GM12892 (cell line): ENCODE results near the gene SLC30A10. TPM values are rescaled to one million over a fixed set of nuclear protein-coding genes. Genes with fewer than 3 reads are reported as not detected.
"Not testable (repeated sequence)": the region's sequence is repeated elsewhere in the genome, so short reads cannot be mapped to it uniquely, and the experiment has no call there.

Experiments used
- DNase-seq: peaks from one replicate; pipeline ENCODE4 v3.0.0; 2011; ENCODE audit not compliant: insufficient read length
- FAIRE-seq: peaks from 2 replicates; lab custom pipeline; 2011; peaks lifted over from hg19 to GRCh38; lab: Jason Lieb, UNC
- POLR2A ChIP-seq: IDR thresholded peaks from 2 replicates; pipeline ENCODE4 v1.6.1; 2011; ENCODE audit warnings: low read depth, low read length, control low read depth
- POLR2AphosphoS5 ChIP-seq: IDR thresholded peaks from 2 replicates; pipeline ENCODE4 v1.6.1; 2011; ENCODE audit warnings: low read depth, low read length, control low read depth
- TAF1 ChIP-seq: IDR thresholded peaks from 2 replicates; pipeline ENCODE4 v1.6.1; 2011; ENCODE audit warnings: low read depth, mild to moderate bottlenecking, control low read depth, low read length, borderline replicate concordance
- polyA plus RNA-seq: library from polyadenylated mRNA; unstranded; fragments of >200 nt; gene quantifications from one replicate; pipeline ENCODE4 v1.2.1, GENCODE V29; 2012; ENCODE audit warnings: missing spikeins, inconsistent platforms; ENCODE audit not compliant: missing spikeins

The SLC30A10 gene
- not detected for polyA plus RNA-seq

DNA sequence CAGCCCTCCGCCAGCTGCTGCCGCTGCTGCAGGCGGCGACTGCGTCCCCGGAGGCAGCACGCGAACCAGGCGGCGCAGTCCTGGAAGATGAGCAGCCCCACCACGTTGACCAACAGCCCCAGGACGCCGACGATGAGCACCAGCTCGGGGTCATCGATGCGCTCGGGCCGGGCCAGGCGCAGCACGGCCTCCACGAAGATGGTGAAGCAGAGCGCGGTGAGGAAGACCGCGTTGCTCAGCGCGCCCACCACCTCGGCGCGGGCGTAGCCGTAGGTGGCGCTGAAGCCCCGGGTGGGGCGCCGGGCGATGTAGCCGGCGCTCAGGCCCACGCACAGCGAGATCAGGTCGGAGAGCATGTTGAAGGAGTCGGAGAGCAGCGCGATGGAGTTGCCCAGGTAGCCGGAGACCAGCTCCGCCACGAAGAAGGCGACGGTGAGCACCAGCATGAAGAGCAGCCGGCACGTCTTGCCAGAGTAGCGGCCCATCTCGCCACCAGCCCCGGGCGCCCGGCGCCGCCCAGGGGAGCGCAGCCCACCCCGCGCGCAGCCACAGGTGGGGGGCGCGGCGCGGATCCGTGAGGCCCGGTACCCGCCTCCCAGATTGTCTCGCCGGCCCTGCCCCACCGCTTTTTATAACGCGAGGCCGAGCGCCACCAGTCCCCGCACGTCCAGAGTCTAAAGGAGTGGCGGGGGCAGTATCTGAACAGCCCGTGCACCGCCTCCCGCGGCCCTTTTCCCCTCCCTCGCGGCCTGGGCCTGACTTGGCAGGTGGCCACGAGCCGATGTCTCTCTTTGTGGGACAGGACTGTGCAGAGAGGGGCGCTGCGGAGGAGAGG lies at the start of gene SLC30A10:
Gene SLC30A10, minus strand, starts transcription at position 602 of the 835 bp plus-strand sequence. Its CDS starts 117 bp downstream, at position 485.
- TF ChIP-seq TAF1 = no peak
- no peak for TF ChIP-seq POLR2AphosphoS5
- no peak for TF ChIP-seq POLR2A
- no peak for FAIRE-seq
- DNase-seq = peak; percentile 30

DNA sequence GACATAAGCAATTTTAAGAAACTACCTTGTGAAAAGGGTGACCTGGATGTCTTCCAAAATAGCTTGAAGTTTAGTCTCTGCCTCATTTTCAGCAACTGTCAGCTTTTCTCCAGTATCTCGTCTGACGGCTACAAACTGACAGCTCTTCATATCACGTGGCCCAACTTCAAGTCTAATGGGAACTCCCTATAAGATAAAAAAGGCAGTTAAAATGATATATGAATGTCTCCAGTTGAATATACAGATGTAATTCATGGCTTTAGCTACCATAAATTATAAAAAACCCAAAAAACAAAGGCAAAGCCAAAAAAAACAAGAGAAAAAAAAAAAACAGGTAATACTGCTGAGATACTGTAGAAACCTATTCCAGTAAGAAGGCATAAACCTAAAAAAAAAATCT lies 44.9 kb upstream of the SLC30A10 start:
- FAIRE-seq = no peak
- no peak for TF ChIP-seq POLR2A
- DNase-seq = no peak

DNA sequence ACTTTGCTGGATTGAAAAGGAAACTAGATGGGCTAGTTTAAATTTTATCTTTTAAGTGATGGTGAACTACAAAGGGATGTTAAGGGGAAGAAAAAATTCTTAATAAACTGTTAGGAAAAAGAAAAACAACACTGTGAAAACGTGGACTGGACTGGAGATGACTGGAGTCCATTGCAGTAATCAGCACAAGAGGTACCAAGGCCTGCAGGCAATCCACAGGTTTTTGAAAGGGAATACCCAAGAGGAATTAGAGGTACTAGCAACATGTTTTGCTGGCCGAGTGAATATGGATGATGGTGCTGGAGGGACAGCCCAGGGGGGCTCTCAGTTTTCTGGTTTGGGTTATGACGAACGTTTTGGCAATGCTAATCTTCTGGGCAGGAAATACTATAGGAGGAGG lies 39.0 kb upstream of the SLC30A10 start:
- TF ChIP-seq POLR2A (no peak), POLR2AphosphoS5 (no peak), TAF1 (no peak)
- no peak for DNase-seq
- no peak for FAIRE-seq

DNA sequence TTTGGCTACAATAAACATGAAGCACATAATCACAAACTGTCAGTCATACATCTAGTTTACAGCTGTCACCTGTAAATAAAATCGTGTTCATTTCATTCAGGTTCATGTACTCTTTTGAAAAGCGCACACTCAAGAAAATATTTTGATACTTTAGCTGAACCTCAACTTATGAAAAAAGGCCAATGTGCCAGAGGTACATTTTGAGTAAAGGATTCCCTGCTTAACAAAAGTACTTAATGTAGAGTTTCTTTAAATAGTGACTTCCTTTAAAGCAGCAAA lies 37.7 kb upstream of the SLC30A10 start:
- no peak for DNase-seq
- TF ChIP-seq POLR2AphosphoS5 (no peak), TAF1 (no peak)
- no peak for FAIRE-seq

DNA sequence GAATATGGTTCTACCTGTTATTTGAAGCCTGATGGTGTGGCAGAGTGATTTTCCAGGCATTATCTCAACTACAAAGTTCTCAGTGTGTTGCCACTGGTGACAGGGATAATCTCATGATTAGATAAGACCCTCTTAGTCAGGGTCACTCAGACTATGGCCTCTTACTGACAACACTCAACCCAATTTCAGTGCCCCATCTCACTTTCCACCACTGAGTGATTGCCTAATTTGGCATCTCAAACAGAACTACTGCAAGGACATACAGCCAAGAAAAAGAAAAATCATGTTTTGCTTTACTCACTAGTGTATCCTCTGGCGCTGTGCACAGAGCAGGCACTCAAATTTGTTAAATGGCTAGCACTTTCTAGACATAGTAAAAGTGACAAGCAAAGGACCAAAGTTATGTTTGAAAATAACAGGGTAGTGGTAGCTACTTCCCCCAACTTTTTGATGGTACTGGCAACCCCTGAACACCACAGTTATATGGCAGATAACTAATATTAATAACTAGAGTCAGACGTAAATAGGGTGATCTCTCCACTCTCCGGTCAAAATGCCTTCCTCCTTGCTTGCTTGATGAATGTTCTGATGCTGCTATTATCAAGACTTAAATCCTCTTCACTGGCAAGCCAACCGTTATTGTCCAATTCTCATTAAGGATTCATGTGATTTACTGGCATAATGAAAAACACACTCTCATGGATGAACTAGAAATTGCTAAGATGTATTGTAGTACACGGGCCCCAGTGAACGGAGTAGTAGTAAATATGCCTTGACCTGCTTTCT lies 37.1 kb upstream of the SLC30A10 start:
- no peak for TF ChIP-seq POLR2A
- no peak for TF ChIP-seq POLR2AphosphoS5
- TF ChIP-seq TAF1 = no peak
- DNase-seq (no peak), FAIRE-seq (no peak)

DNA sequence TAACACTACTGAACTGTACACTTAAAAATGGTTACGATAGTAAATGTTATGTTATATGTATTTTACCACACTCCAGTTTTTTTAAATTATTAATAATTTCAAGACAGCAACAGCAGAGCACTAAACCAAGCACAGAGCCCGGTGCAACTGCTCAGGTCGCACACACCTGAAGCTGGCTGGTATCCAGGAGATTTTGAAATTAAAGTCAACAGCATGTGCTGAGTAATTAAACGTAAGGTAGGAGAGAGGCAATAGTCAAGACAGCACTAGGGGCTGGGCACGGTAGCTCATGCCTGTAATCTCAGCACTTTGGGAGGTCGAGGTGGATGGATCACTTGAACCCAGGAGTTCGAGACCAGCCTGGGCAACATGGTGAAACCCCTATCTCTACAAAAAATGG lies 35.1 kb upstream of the SLC30A10 start:
- FAIRE-seq = no peak
- no peak for TF ChIP-seq POLR2A
- TF ChIP-seq TAF1 = no peak
- no peak for TF ChIP-seq POLR2AphosphoS5
- no peak for DNase-seq

DNA sequence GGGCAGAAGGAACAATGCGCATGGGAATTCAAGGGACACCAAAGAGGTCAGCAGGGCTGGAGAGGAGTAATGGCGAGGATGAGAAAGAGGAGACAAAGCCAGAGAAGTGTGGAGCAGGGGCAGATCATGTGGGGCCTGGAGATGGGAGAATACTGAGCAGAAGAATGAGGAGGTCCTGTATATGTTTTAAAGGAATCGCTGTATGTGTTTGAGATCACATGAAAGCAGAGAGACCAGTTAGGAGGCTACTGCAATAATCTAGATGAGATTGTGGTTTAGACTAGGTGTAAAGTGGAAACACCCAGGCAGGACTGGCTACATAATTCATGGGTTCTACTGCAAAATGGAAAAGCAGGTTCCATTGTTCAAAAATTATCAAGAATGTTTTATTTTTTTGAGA lies 33.3 kb upstream of the SLC30A10 start:
- DNase-seq (no peak), FAIRE-seq (no peak)
- TF ChIP-seq POLR2A (no peak), TAF1 (no peak), POLR2AphosphoS5 (no peak)

DNA sequence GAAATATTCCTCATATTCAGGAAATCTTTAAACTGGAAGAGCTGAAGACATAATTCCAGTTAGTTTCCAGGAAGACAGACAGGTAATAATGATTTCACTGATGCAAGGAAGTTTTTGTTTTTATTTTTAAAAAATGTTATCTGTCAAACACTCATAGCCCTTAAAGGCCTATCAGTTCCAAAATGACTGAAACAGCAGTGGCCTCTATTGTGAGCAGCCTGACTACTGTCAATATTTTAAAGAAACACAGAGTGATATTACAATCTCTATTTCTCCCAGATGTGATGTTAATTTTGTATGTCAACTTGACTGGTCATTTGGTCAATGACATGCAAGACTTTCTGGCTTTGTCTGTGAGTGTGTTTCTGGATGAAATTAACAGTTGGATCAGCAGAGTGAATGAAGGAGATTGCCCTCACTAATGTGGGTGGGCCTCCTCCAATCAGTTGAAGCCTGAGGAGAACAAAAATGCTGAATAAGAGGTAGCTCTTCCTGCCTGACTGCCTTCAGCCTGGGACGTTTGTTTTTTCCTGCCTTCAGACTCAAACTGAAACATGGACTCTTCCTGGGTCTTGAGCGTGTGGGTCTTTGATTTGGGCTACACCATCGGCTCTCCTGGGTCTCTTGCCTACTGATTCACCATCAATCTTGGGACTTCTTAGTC lies 31.3 kb upstream of the SLC30A10 start:
- TF ChIP-seq POLR2A = no peak
- no peak for TF ChIP-seq TAF1
- TF ChIP-seq POLR2AphosphoS5 = no peak
- no peak for DNase-seq
- no peak for FAIRE-seq

DNA sequence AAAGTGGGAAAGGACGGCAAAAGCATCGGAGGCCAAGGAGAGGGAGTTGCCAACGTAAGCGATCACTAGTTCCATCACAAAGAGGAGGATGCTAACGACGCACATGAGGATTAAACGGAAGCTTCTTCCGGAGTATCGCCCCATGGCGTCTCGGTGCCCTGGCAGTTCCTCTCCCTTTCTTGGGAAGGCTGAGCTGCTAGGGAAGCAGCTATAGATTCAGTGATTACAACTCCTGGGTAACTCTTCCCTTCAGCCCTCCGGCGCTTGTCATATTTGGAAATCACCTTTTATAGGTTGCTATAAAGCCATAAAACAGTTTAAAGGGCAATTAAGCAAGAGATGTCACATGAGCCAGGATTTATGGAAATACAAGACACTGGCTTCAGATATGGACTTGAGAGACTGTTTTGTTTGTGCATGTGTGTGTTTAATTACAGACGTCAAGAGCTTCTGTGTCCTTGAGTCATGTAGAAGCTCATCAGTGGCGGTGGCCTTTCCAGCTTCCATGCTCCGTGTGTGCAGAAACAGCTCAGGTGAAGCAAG lies 30.6 kb upstream of the SLC30A10 start:
- no peak for DNase-seq
- TF ChIP-seq POLR2AphosphoS5 = no peak
- TF ChIP-seq TAF1 = no peak
- no peak for TF ChIP-seq POLR2A
- FAIRE-seq = no peak

DNA sequence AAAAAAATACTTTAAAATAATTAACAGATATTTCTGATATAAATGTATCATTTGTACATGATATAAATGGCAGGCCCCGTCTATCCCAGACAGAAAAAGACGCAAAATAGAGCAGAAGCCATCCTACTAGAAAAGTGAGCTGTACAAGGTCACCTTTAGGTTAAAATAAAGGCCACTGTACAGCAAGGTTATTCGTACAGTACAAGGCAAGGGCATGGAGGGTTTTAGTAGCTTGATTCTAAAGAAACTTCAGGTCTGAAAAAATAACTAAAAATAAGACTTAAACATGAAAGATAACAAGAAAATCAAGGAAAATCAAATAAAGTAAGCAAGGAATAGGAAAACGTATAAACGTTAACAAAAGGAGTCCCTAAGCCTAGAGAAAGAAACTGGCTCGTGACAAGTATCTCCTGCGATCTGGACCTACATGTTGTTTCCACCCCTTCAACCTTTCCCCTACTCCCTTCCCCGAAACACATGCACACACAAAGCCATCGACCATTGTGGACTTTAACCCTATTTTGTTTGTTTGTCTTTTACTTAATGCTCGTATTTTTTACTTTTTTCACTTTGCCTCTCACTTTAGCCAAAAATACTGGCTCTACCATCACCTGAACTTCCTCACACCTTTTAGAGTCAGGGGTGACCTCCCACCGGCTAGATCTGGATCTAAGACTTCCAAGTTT lies 26.5 kb upstream of the SLC30A10 start:
- FAIRE-seq (no peak), DNase-seq (no peak)
- TF ChIP-seq TAF1 = no peak
- no peak for TF ChIP-seq POLR2A
- no peak for TF ChIP-seq POLR2AphosphoS5

DNA sequence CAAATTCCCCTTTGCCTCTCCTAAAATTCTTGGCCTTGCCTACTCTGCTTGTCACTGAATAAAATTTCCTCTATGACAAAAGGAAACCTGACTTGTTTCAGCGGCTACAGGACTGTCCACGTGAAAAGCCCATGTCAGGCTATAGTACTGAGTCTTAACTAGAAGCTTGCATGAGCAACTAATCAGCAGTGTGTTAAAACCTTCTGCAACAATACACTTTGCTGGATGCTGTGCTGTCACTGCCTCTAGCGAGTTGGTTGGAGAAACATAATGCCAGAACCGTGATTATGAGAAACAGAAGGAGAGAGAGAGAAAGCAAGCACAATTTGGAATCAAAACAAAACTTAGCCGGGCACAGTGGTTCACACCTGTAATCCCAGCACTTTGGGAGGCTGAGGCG lies 25.7 kb upstream of the SLC30A10 start:
- DNase-seq = no peak
- FAIRE-seq = no peak
- no peak for TF ChIP-seq TAF1
- TF ChIP-seq POLR2AphosphoS5 = no peak
- no peak for TF ChIP-seq POLR2A

DNA sequence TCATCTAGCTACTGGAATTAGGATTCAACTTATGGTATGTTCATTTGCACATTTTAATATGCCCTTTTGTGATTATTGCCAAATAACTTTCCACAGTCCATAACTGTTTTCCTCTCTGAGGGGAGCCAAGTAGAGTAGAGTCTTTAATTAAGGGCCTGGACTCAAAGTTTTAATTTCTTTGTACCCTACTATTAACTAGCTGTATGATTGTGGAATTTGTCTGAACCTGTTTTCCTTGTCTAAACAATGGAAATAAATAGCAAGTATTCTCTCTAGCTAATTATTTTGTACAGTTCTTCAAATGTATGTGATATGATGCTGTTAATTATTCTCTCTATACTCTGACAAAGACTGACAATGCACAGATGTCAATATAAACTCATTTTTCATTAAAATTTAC lies 24.0 kb upstream of the SLC30A10 start:
- DNase-seq = no peak
- no peak for FAIRE-seq
- TF ChIP-seq POLR2A = no peak
- no peak for TF ChIP-seq POLR2AphosphoS5
- TF ChIP-seq TAF1 = no peak

DNA sequence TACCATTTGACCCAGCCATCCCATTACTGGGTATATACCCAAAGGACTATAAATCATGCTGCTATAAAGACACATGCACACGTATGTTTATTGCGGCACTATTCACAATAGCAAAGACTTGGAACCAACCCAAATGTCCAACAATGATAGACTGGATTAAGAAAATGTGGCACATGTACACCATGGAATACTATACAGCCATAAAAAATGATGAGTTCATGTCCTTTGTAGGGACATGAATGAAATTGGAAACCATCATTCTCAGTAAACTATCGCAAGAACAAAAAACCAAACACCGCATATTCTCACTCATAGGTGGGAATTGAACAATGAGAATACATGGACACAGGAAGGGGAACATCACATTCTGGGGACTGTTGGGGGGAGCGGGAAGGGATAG lies 20.9 kb upstream of the SLC30A10 start:
- not testable (repeated sequence) for DNase-seq, FAIRE-seq

DNA sequence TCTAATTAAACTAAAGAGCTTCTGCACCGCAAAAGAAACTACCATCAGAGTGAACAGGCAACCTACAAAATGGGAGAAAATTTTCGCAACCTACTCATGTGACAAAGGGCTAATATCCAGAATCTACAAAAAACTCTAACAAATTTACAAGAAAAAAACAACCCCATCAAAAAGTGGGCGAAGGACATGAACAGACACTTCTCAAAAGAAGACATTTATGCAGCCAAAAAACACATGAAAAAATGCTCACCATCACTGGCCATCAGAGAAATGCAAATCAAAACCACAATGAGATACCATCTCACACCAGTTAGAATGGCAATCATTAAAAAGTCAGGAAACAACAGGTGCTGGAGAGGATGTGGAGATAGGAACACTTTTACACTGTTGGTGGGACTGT lies 20.4 kb upstream of the SLC30A10 start:
- not testable (repeated sequence) for FAIRE-seq, DNase-seq
